Neural cell (in vitro differentiated cells): ENCODE results near the gene LARP6. TPM values are rescaled to one million over a fixed set of nuclear protein-coding genes. Genes with fewer than 3 reads are reported as not detected.

ENCODE experiments used
- H2AFZ ChIP-seq: fragments of 200-600, 300-800 bp; sonication (generic), shearing (Covaris generic); 2 replicates; pipeline ENCODE4 v1.6.0; 2014; ENCODE audit warnings: low read depth, mild to moderate bottlenecking, antibody characterized with exemption, low read length, moderate library complexity
- H3F3A ChIP-seq: fragments of 200-600 bp; shearing (Covaris generic); 2 replicates; pipeline ENCODE4 v1.6.1; 2016; ENCODE audit warnings: mild to moderate bottlenecking, moderate library complexity, mixed read lengths, antibody characterized with exemption, low read length; ENCODE audit not compliant: insufficient read depth, poor library complexity, severe bottlenecking
- H3K27ac ChIP-seq: fragments of 200-600, 300-800 bp; sonication (generic), shearing (Covaris generic); 2 replicates; pipeline ENCODE4 v1.5.1; 2014; ENCODE audit warnings: mild to moderate bottlenecking, low read length, moderate library complexity
- H3K27me3 ChIP-seq: fragments of 300-800, 200-600 bp; sonication (generic), shearing (Covaris generic); 2 replicates; pipeline ENCODE4 v1.6.0; 2014; ENCODE audit warnings: mild to moderate bottlenecking, low read depth, low read length, moderate library complexity; ENCODE audit not compliant: insufficient read depth
- H3K36me3 ChIP-seq: fragments of 300-800, 200-600 bp; sonication (generic), shearing (Covaris generic); 2 replicates; pipeline ENCODE4 v1.5.1; 2014; ENCODE audit warnings: mild to moderate bottlenecking, antibody characterized with exemption, low read length, moderate library complexity; ENCODE audit not compliant: insufficient read depth
- H3K4me2 ChIP-seq: fragments of 300-800, 200-600 bp; sonication (generic), shearing (Covaris generic); 2 replicates; pipeline ENCODE4 v1.6.0; 2014; ENCODE audit warnings: mild to moderate bottlenecking, low read length
- H3K4me3 ChIP-seq: fragments of 300-800, 200-600 bp; sonication (generic), shearing (Covaris generic); 2 replicates; pipeline ENCODE4 v1.5.1; 2014; ENCODE audit warnings: mild to moderate bottlenecking, low read length, moderate library complexity
- H3K79me2 ChIP-seq: fragments of 200-600 bp; shearing (Covaris generic); replicated peaks from 2 replicates; pipeline ENCODE4 v1.6.0; 2014; ENCODE audit warnings: mild to moderate bottlenecking, low read length, moderate library complexity; ENCODE audit not compliant: insufficient read depth
- H3K9ac ChIP-seq: fragments of 300-800, 200-600 bp; sonication (generic), shearing (Covaris generic); 2 replicates; pipeline ENCODE4 v1.6.1; 2016; ENCODE audit warnings: mild to moderate bottlenecking, low read length, mixed read lengths
- H3K9me2 ChIP-seq: fragments of 200-600 bp; shearing (Covaris generic); 2 replicates; pipeline ENCODE4 v1.6.1; 2016; ENCODE audit warnings: mild to moderate bottlenecking, low read length, mixed read lengths; ENCODE audit not compliant: insufficient read depth
- H3K9me3 ChIP-seq: fragments of 200-600, 300-800 bp; sonication (generic), shearing (Covaris generic); 2 replicates; pipeline ENCODE4 v1.6.1; 2016; ENCODE audit warnings: mild to moderate bottlenecking, mixed run types, low read length, moderate library complexity, mixed read lengths
- H4K20me1 ChIP-seq: fragments of 200-600 bp; shearing (Covaris generic); 2 replicates; pipeline ENCODE4 v1.6.1; 2016; ENCODE audit warnings: mild to moderate bottlenecking, mixed run types; ENCODE audit not compliant: insufficient read depth
- EP300 ChIP-seq: fragments of 450-650 bp; conservative IDR thresholded peaks from 2 replicates; pipeline ENCODE4 v1.6.1; 2014; ENCODE audit warnings: antibody characterized with exemption, mild to moderate bottlenecking, moderate library complexity; ENCODE audit not compliant: poor library complexity, severe bottlenecking
- EZH2 ChIP-seq: fragments of 200-600, 300-800 bp; shearing (Covaris generic), sonication (generic); IDR thresholded peaks from 2 replicates; pipeline ENCODE4 v1.6.1; 2014; ENCODE audit warnings: antibody characterized with exemption, low read length, borderline replicate concordance, mild to moderate bottlenecking; ENCODE audit not compliant: insufficient read depth, poor library complexity, severe bottlenecking
- MXI1 ChIP-seq: fragments of 450-650 bp; conservative IDR thresholded peaks from 2 replicates; pipeline ENCODE4 v1.6.1; 2014; ENCODE audit warnings: antibody characterized with exemption, mild to moderate bottlenecking; ENCODE audit not compliant: poor library complexity, severe bottlenecking
- POLR2AphosphoS5 ChIP-seq: IDR thresholded peaks from 2 replicates; pipeline ENCODE4 v1.6.1; 2012
- RAD21 ChIP-seq: fragments of 450-650 bp; conservative IDR thresholded peaks from 2 replicates; pipeline ENCODE4 v1.6.1; 2014; ENCODE audit warnings: antibody characterized with exemption, mild to moderate bottlenecking, moderate library complexity
- SMC3 ChIP-seq: fragments of 450-650 bp; conservative IDR thresholded peaks from 2 replicates; pipeline ENCODE4 v1.6.1; 2014; ENCODE audit warnings: antibody characterized with exemption, mild to moderate bottlenecking, moderate library complexity; ENCODE audit not compliant: poor library complexity
- TAF1 ChIP-seq: IDR thresholded peaks from 2 replicates; pipeline ENCODE4 v1.6.1; 2012; ENCODE audit warnings: low read depth
- polyA plus RNA-seq: library from polyadenylated mRNA; depleted of rRNA; stranded (reverse); fragments of >200 nt; gene quantifications from 2 replicates; pipeline ENCODE4 v1.2.3, GENCODE V29; 2014
- TF ChIP-seq, protein P1 (sequence below): IDR thresholded peaks from 2 replicates; pipeline ENCODE4 v1.6.1; 2012; ENCODE audit warnings: borderline replicate concordance
- TF ChIP-seq, protein P2 (sequence below): fragments of 450-650 bp; IDR thresholded peaks from 2 replicates; pipeline ENCODE4 v1.5.1; 2014; ENCODE audit warnings: antibody characterized with exemption, mild to moderate bottlenecking, moderate library complexity; ENCODE audit not compliant: poor library complexity, severe bottlenecking

The LARP6 gene
- polyA plus RNA-seq, 1 donor from 2014 or later = 20.4 TPM

DNA sequence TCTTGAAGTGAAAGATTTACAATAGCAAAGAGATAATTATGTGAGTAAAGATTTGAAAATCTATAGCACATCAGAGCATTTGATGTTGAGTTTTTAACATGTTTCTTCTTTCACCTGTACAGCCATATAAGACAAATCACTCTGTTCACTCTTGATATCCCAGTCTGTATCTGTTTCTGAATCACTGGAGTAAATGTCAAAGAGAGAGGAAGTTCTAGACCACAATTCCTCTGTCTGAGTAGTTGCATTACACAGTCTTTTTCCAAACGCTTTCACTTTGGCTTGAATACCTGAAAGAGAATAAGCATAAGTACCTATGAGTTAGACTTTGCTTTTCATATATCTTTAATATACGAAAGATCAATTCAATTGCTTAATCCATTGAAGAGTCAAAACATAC lies 28.4 kb upstream of the LARP6 start:
- no peaks in the 10 kb centered on the region for H4K20me1 ChIP-seq
- no peaks in the 10 kb centered on the region for H3K9me3 ChIP-seq
- no peaks in the 10 kb centered on the region for H3F3A ChIP-seq
- no peaks in the 10 kb centered on the region for H3K27me3 ChIP-seq
- H3K79me2 ChIP-seq = no peaks in the 10 kb centered on the region
- no peak overlapping the region for H3K4me3 ChIP-seq
- H3K9me2 ChIP-seq = no peaks in the 10 kb centered on the region
- no peak overlapping the region for H2AFZ ChIP-seq
- H3K4me2 ChIP-seq = no peak overlapping the region
- no peak overlapping the region for H3K9ac ChIP-seq
- no peaks in the 10 kb centered on the region for H3K36me3 ChIP-seq
- no peak overlapping the region for H3K27ac ChIP-seq
- no peak for TF ChIP-seq SMC3
- no peak for TF ChIP-seq RAD21
- no peak for TF ChIP-seq POLR2AphosphoS5
- TF ChIP-seq, protein P1, sequence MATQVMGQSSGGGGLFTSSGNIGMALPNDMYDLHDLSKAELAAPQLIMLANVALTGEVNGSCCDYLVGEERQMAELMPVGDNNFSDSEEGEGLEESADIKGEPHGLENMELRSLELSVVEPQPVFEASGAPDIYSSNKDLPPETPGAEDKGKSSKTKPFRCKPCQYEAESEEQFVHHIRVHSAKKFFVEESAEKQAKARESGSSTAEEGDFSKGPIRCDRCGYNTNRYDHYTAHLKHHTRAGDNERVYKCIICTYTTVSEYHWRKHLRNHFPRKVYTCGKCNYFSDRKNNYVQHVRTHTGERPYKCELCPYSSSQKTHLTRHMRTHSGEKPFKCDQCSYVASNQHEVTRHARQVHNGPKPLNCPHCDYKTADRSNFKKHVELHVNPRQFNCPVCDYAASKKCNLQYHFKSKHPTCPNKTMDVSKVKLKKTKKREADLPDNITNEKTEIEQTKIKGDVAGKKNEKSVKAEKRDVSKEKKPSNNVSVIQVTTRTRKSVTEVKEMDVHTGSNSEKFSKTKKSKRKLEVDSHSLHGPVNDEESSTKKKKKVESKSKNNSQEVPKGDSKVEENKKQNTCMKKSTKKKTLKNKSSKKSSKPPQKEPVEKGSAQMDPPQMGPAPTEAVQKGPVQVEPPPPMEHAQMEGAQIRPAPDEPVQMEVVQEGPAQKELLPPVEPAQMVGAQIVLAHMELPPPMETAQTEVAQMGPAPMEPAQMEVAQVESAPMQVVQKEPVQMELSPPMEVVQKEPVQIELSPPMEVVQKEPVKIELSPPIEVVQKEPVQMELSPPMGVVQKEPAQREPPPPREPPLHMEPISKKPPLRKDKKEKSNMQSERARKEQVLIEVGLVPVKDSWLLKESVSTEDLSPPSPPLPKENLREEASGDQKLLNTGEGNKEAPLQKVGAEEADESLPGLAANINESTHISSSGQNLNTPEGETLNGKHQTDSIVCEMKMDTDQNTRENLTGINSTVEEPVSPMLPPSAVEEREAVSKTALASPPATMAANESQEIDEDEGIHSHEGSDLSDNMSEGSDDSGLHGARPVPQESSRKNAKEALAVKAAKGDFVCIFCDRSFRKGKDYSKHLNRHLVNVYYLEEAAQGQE = no peak
- no peak for TF ChIP-seq TAF1
- TF ChIP-seq EZH2 = no peak
- TF ChIP-seq EP300 = no peak
- TF ChIP-seq MXI1 = no peak
- TF ChIP-seq, protein P2, sequence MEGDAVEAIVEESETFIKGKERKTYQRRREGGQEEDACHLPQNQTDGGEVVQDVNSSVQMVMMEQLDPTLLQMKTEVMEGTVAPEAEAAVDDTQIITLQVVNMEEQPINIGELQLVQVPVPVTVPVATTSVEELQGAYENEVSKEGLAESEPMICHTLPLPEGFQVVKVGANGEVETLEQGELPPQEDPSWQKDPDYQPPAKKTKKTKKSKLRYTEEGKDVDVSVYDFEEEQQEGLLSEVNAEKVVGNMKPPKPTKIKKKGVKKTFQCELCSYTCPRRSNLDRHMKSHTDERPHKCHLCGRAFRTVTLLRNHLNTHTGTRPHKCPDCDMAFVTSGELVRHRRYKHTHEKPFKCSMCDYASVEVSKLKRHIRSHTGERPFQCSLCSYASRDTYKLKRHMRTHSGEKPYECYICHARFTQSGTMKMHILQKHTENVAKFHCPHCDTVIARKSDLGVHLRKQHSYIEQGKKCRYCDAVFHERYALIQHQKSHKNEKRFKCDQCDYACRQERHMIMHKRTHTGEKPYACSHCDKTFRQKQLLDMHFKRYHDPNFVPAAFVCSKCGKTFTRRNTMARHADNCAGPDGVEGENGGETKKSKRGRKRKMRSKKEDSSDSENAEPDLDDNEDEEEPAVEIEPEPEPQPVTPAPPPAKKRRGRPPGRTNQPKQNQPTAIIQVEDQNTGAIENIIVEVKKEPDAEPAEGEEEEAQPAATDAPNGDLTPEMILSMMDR = no peak

DNA sequence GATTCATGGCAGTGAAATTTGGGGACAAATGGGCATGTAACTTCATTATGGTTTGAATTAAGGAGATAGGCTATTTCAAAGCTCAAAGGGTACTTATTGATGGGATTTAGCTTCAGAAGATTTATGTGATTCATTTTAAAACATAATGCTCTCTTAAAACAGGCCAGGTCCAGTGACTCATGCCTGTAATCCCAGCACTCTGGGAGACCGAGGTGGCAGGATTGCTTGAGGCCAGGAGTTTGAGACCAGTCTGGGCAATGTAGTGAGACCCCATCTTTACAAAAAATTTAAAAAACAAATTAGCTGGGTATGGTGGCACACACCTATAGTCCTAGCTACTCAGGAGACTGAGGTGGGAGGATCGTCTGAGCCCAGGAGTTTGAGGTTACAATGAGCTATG lies 26.8 kb upstream of the LARP6 start:
- Histone ChIP-seq H3K9me2 (no peaks in the 10 kb centered on the region), H3F3A (no peaks in the 10 kb centered on the region), H3K9me3 (no peaks in the 10 kb centered on the region), H2AFZ (no peak overlapping the region), H3K4me2 (no peak overlapping the region), H3K36me3 (no peaks in the 10 kb centered on the region), H3K27me3 (no peaks in the 10 kb centered on the region), H3K9ac (no peak overlapping the region), H3K79me2 (no peaks in the 10 kb centered on the region), H3K4me3 (no peak overlapping the region), H3K27ac (no peak overlapping the region), H4K20me1 (no peaks in the 10 kb centered on the region)
- TF ChIP-seq MXI1 (no peak), SMC3 (no peak), POLR2AphosphoS5 (no peak), RAD21 (no peak), EZH2 (no peak), TAF1 (no peak), EP300 (no peak)
- TF ChIP-seq, protein P1 = no peak
- TF ChIP-seq, protein P2 = no peak
